NCI-H345 treated with DMSO at 0.1 percent for 48 hours (cell line): Measurements from ENCODE around the gene KSR2.
"Not testable (repeated sequence)": the region's sequence is repeated elsewhere in the genome, so short reads cannot be mapped to it uniquely, and the experiment has no call there.

Experiments used
- DNase-seq: peaks from one replicate; lab custom pipeline; 2025; ENCODE audit not compliant: unreplicated experiment; lab: John Stamatoyannopoulos, UW

The KSR2 gene

GRCh38 chr12:117892441-117892840 is 76.3 kb downstream of the KSR2 start:
- DNase-seq: no peak

GRCh38 chr12:117891265-117891664 is 77.5 kb downstream of the KSR2 start:
- DNase-seq: not testable (repeated sequence)

GRCh38 chr12:117890644-117891043 is 78.1 kb downstream of the KSR2 start:
- no peak for DNase-seq

GRCh38 chr12:117890137-117890536 is 78.7 kb downstream of the KSR2 start:
- DNase-seq: no peak

- DNase-seq: no peak
Measured at GRCh38 chr12:117889098-117889497, 79.7 kb downstream of the KSR2 start.

- DNase-seq: no peak
Measured at GRCh38 chr12:117885211-117885610, 83.6 kb downstream of the KSR2 start.

GRCh38 chr12:117884161-117884560 is 84.6 kb downstream of the KSR2 start:
- no peak for DNase-seq

GRCh38 chr12:117882603-117883184 is 86.1 kb downstream of the KSR2 start:
- no peak for DNase-seq

GRCh38 chr12:117882181-117882580 is 86.6 kb downstream of the KSR2 start:
- DNase-seq: no peak

- DNase-seq: no peak
Measured at GRCh38 chr12:117881517-117881916, 87.3 kb downstream of the KSR2 start.

GRCh38 chr12:117878605-117879004 is 90.2 kb downstream of the KSR2 start:
- no peak for DNase-seq

- DNase-seq: no peak
Measured at GRCh38 chr12:117876436-117876816, 92.4 kb downstream of the KSR2 start.

- no peak for DNase-seq
Measured at GRCh38 chr12:117875744-117876435, 92.9 kb downstream of the KSR2 start.

- DNase-seq: peak; percentile 43
Measured at GRCh38 chr12:117874842-117875434, 93.9 kb downstream of the KSR2 start.

GRCh38 chr12:117874198-117874597 is 94.6 kb downstream of the KSR2 start:
- DNase-seq: not testable (repeated sequence)

- DNase-seq: no peak
Measured at GRCh38 chr12:117872546-117873169, 96.1 kb downstream of the KSR2 start.

- DNase-seq: no peak
Measured at GRCh38 chr12:117869551-117869950, 99.2 kb downstream of the KSR2 start.

- no peak for DNase-seq
Measured at GRCh38 chr12:117867348-117867747, 101.4 kb downstream of the KSR2 start.

- no peak for DNase-seq
Measured at GRCh38 chr12:117865505-117865904, 103.3 kb downstream of the KSR2 start.

GRCh38 chr12:117863002-117863709 is 105.6 kb downstream of the KSR2 start:
- DNase-seq: no peak

- no peak for DNase-seq
Measured at GRCh38 chr12:117861691-117862090, 107.1 kb downstream of the KSR2 start.
